ENCODE results near the gene CACNG8.
"Not testable (repeated sequence)": the region's sequence is repeated elsewhere in the genome, so short reads cannot be mapped to it uniquely, and the experiment has no call there.

CACNG8 gene

DNA sequence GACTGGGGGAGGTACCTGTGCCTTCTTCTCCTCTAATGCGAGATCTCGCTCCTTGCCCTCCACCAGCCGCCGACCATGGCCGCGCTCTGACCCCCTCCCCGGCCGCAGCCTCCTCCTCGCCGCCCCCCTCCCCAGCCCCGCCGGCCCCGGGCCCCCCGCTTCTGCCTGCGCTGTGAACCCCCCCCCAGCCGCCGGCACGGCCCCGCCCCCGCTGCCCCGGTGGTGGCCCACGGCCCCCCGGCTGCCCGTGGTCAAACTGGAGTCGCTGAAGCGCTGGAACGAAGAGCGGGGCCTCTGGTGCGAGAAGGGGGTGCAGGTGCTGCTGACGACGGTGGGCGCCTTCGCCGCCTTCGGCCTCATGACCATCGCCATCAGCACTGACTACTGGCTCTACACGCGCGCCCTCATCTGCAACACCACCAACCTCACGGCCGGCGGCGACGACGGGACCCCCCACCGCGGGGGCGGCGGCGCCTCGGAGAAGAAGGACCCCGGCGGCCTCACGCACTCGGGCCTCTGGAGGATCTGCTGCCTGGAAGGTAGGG, at the start of gene CACNG8:
Gene CACNG8 (plus strand): TSS at position 51 of the 545 bp plus-strand sequence.
- DNase-seq, result no peak
- in situ Hi-C loops (cut with HindIII; ENCODE audit: low pct_ligation_motif_present, low pct_unique_long_range_greater_than_20kb, low sequenced_read_pairs), result no loop called here

DNA sequence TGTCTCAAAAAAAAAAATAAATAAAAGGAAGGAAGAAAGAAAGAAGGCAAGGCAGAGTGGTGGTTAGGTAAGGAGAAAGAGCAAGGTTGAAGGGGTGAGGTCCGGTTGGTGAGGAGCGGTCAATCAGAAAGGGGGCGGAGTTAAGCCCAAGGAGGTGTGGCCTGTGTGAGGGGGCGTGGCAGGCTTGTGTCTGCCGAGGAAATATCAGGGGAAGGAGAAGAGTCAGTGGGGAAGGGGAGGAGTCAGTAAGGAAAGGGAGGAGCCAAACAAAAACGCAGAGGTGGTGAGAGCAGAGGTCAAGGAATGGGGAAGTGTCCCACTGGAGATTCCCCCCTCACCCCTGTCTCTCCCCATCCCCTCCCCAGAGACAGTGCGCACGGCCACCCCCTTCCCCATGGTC, 47.7 kb upstream of the CACNG8 start:
- in situ Hi-C loops (cut with HindIII; ENCODE audit: low pct_ligation_motif_present, low pct_unique_long_range_greater_than_20kb, low sequenced_read_pairs), result no loop called here
- DNase-seq, result no peak

DNA sequence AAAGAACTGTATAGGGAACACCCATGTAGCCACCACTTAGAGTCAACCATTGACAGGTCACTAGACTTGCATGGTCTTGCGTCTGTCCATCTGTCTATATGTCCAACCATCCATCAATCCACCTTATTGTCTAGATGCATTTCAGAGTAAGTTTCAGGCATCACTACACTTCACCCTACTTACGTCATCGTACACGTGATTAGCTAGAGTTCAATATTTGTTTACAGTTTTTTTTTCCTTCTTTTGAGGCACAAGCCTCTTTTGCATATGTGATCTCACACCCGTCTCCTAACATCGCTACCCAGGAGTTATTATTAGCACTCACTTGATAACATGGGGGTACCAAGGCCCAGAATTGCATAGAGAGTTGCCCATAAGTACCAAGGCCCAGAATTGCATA, 46.7 kb upstream of the CACNG8 start:
- in situ Hi-C loops (cut with HindIII; ENCODE audit: low pct_ligation_motif_present, low pct_unique_long_range_greater_than_20kb, low sequenced_read_pairs), result no loop called here
- no peak for DNase-seq

DNA sequence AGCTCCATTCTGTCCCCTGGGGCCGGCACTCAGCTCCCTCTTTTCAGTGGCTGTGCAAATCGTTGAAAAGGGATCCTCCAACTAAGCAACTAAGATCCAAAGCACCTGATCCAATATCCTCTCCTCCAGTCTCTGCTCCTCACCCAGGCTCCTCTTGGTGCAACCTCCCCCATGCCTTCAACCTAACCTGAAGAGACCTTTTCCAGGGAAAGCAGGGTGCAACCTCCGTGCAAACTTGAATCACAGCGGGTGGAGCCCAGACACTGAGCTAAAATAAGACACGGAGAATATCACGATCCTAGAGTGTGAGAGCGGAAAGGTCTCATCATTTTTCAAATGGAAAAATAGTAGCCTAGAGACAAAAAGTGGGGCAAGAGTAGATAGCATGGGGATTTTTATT, 45.4 kb upstream of the CACNG8 start:
- DNase-seq, result no peak
- in situ Hi-C loops (cut with HindIII; ENCODE audit: low pct_ligation_motif_present, low pct_unique_long_range_greater_than_20kb, low sequenced_read_pairs), result no loop called here

DNA sequence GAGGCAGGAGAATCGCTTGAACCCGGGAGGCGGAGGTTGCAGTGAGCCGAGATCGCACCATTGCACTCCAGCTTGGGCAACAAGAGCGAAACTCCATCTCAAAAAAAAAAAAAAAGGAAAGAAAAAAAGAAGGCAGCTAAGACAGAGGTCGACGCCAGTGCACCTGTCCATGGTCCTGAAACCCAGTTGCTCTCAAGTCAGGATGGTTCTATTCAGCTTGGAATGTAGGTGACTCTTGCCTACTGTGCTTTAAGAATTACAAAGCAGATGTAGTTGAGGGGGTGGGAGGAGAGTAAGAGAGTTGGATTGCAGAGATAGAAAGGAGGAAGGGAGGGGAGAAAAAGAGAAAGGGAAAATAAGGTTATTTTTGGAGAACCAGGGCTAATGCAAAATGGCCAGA, 35.0 kb upstream of the CACNG8 start:
- in situ Hi-C loops (cut with HindIII; ENCODE audit: low pct_ligation_motif_present, low pct_unique_long_range_greater_than_20kb, low sequenced_read_pairs), result loop anchor here (25.0 kb wide), 1 partner anchor 110 kb away; no protein-coding TSS in a partner anchor
- peak; percentile 38 for DNase-seq

DNA sequence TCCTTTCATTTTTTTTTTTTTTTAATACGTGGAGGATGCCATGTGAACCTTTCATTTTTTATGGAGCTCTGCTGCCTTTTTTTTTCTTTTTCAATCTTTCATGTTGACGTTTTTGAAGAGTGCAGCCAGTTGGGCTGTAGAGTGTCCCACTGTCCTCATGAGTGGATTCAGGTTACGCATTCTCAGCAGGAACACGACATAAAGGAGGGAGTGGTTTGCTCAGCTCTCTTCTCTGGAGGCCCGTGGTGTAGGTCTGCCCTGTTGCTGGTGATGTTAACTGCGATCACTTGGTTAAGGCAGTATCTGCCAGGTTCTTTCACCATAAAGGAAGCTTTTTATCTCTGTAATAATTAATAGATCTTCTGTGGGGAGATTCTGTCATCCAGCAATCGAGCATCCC, 26.7 kb upstream of the CACNG8 start:
- in situ Hi-C loops (cut with HindIII; ENCODE audit: low pct_ligation_motif_present, low pct_unique_long_range_greater_than_20kb, low sequenced_read_pairs), result loop anchor here (25.0 kb wide), 1 partner anchor 101 kb away; no protein-coding TSS in a partner anchor
- no peak for DNase-seq

DNA sequence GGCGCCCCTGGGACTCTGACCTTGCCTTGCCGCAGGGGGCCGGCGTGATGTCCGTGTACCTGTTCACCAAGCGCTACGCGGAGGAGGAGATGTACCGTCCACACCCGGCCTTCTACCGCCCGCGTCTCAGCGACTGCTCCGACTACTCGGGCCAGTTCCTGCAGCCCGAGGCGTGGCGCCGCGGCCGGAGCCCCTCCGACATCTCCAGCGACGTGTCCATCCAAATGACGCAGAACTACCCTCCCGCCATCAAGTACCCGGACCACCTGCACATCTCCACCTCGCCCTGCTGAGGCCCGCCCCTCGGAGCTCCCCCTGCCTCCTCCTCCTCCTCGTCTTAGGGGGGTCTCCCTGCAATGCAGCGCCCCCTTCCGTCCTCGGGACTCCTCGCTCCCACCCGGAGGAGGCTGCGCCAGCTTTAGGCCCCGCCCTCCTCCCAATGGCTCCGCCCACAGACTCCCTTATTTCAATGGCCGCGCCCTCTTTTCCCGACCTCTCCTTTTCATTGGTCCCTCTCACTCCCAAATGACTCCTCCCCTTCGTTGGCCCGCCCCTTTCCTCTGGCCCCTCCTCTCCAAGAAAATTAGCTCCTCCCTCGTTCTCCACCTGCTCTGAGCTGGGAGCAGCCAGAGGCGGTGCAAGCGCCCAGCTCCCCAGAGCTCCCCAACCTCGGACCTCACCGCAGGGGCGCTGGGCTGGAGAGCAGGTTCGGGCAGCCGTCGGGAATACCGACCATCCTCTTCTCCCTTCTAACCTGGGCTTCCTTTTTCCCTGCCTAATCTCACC, 20.5 kb upstream of the CACNG8 start:
- no peak for DNase-seq
- in situ Hi-C loops (cut with HindIII; ENCODE audit: low pct_ligation_motif_present, low pct_unique_long_range_greater_than_20kb, low sequenced_read_pairs), result loop anchor here (25.0 kb wide), 1 partner anchor 95 kb away; no protein-coding TSS in a partner anchor

DNA sequence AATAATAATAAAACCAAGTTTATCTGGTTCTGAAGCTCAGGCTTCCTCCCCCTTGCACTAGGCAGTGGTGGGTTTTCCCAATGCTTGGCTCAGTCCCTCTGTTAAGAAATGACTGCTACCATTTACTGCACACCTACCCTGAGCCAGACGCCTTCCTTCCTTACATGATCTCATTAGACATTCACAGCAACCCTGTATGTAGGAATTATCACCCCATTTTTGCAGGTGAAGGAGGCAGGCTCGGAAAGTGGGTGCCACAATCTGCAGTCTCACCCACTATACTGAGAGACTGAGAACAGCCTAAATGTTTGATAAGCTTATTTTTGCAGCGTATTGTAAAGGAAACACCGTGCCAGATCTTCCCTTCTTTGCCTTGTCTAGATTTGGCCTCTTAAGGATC, 18.3 kb upstream of the CACNG8 start:
- in situ Hi-C loops (cut with HindIII; ENCODE audit: low pct_ligation_motif_present, low pct_unique_long_range_greater_than_20kb, low sequenced_read_pairs), result loop anchor here (25.0 kb wide), 1 partner anchor 93 kb away; no protein-coding TSS in a partner anchor
- no peak for DNase-seq

DNA sequence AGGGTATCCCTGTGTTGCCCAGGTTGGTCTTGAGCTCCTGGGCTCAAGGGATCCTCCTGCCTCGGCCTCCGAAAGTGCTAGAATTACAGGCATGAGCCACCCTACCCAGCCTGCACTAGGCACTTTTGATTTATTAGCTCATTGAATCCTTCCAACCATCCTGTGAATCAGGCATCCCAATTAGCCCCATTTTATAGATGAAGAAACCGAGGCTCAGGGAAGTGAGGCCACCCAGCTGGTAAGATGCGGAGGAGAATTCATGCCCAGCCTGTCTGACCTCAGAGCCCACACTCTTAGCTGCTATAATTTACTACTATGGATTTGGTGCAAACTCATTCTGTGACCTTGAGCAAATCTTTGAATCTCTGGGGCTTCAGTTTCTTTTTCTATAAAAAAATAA, 17.8 kb upstream of the CACNG8 start:
- in situ Hi-C loops (cut with HindIII; ENCODE audit: low pct_ligation_motif_present, low pct_unique_long_range_greater_than_20kb, low sequenced_read_pairs), result loop anchor here (25.0 kb wide), 1 partner anchor 92 kb away; no protein-coding TSS in a partner anchor
- DNase-seq, result no peak

DNA sequence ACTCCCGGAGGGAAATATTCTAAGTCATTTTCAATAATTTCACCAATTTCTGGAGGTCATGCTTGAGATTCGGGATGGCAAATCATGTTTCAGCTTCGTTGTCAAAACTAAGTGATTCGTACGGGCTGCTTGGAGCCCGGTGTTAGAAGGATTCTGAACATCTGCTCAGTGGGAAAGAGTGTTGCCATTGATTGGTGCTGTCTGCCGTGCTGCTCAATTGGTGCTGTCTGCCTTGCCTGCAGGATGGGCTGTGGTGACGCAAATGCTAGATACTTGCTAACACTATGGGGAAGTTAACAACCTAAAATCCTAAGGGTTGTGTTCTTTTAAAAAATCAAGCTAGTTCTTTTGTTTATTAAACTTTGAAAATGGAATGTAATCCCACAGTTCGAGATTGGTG, 17.3 kb upstream of the CACNG8 start:
- in situ Hi-C loops (cut with HindIII; ENCODE audit: low pct_ligation_motif_present, low pct_unique_long_range_greater_than_20kb, low sequenced_read_pairs), result loop anchor here (25.0 kb wide), 1 partner anchor 92 kb away; no protein-coding TSS in a partner anchor

DNA sequence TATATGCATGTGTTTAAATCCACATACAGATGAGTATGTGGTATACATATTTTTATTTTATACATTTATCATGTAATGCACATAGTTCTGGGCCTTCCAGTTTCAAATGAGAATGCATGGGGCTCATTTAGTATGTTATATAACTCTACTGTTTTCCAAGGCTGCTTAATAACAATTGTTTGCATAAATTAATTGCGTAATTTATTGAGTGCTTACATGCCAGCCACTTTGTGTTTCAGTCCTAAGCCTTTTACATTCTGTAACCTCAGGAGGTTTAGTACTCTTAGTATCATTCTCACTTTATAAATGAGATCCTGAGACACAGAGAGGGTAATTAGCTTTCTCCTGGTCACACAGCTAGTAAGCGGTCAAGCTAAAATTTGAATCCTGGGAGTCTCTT, 16.7 kb upstream of the CACNG8 start:
- DNase-seq, result no peak
- in situ Hi-C loops (cut with HindIII; ENCODE audit: low pct_ligation_motif_present, low pct_unique_long_range_greater_than_20kb, low sequenced_read_pairs), result loop anchor here (25.0 kb wide), 1 partner anchor 91 kb away; no protein-coding TSS in a partner anchor

More for the DNA sequence above, 17.3 kb upstream of the CACNG8 start:
- no peak for DNase-seq

DNA sequence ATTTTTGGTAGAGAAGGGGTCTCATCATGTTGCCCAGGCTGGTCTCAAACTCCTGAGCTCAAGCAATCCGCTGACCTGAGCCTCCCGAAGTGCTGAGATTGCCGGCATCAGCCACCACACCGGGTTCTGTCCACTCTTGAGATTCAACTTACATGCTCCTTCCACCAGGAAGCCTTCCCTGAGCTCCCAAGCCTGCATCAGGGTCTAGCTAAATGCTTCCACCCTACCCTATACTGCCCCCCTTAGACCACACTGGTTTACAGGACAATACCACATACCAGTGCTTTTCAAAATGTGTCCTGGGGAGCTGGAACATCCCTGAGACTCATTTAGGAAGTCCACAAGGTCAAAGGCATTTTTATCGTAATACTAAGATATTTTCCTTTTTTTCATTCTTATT, 15.1 kb upstream of the CACNG8 start:
- in situ Hi-C loops (cut with HindIII; ENCODE audit: low pct_ligation_motif_present, low pct_unique_long_range_greater_than_20kb, low sequenced_read_pairs), result loop anchor here (25.0 kb wide), 1 partner anchor 90 kb away; no protein-coding TSS in a partner anchor
- no peak for DNase-seq

DNA sequence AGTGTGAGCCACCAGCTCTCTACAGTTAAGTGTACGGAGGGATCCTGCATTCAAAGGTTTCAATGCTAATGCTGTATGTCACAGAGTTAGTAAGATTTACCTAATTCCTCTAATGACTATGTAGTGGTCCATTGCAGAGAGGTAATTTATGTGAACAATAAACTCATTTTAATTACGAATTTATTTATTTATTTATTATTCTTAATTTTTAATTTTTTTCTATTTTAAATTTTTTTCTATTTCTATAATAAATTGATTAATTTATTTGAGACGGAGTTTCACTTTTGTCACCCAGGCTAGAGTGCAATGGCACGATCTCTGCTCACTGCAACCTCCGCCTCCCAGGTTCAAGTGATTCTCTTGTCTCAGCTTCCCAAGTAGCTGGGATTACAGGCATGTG, 14.1 kb upstream of the CACNG8 start:
- DNase-seq, result not testable (repeated sequence)
- in situ Hi-C loops (cut with HindIII; ENCODE audit: low pct_ligation_motif_present, low pct_unique_long_range_greater_than_20kb, low sequenced_read_pairs), result loop anchor here (25.0 kb wide), 1 partner anchor 89 kb away; no protein-coding TSS in a partner anchor

DNA sequence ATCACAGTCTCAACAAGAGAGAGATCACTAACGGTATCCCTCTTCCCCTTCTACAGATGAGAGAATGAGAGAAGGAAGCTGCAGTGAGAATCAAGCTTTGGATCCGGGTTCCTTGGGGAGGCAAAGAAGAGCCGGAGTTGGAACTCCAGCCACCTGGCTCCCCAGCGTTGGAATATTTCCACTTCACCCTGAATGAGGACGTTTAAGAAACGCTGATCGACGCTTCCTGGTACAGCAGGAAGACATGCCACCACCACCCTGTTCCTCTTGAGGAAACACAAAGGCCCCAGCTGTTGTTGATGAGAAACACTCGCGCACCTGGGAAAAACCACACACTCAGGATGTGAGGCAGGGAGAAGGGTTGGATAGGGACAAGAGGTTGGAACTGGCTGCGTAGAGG, 11.3 kb upstream of the CACNG8 start:
- DNase-seq, result no peak
- in situ Hi-C loops (cut with HindIII; ENCODE audit: low pct_ligation_motif_present, low pct_unique_long_range_greater_than_20kb, low sequenced_read_pairs), result no loop called here

DNA sequence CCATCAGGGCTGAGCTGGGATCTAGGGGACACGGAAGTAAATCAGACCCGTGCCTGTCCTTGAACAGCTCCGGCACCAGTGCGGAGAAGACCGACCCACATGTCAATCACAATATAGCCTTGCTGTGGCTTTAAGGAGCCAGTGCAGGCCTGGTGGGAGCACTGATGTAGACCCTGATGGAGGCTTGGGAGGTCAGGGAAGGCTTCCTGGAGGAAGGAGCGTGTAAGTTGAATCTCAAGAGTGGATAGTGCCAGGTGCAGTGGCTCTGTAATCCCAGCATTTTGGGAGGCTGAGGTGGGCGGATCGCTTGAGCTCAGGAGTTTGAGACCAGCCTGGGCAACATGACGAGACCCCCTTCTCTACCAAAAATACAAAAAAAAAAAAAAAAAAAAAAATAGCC, 10.8 kb upstream of the CACNG8 start:
- in situ Hi-C loops (cut with HindIII; ENCODE audit: low pct_ligation_motif_present, low pct_unique_long_range_greater_than_20kb, low sequenced_read_pairs), result no loop called here
- no peak for DNase-seq

DNA sequence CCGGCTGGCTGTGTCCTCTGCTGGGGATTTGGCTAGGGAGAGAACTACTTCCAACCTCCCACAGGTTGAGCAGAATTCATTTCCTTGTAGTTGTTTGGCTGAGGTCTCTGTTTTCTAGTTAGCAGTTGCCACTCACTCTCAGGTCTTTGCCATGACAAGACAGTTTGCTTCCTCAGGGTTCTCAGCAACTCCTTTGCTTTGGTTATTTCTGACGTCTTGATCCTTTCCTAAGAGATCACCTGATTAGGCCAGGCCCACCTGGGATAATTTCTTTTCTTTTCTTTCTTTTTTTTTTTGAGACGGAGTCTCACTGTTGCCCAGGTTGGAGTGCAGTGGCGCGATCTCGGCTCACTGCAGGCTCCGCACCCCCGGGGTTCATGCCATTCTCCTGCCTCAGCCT, 9.4 kb upstream of the CACNG8 start:
- in situ Hi-C loops (cut with HindIII; ENCODE audit: low pct_ligation_motif_present, low pct_unique_long_range_greater_than_20kb, low sequenced_read_pairs), result no loop called here
- DNase-seq, result no peak

DNA sequence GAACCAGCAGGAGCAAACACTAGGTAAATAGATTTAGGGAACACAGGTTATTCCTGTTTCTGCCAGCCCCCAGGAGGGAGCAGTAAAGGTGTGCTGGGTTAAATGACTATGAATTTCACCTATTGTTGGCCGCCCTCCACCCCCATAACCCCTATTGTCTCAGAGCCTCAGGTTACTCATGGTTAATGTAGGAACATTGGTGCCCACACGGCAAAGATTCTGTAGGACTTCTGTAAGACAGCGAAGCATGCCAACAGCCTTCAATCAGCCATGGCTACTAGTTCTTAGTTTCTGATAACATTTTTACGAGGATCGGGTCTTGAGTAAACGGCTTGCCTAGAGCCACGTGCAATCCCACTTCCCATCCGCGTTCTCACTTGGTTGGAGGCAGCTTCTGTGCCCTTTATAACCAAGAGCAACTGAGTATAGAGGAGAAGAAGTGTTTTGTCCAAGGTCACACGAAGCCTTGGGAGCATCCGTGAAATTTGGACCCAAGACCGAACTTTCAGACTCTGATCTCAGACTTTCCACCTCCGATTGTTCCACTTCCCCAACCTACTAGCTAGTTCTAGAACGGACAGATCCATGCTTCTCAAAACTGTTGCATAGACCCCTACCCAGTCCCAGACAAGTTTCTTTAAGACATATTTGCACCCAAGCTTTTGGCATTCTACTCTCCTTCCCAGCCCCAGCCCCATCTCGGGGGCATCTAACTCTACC, 5.1 kb upstream of the CACNG8 start:
- in situ Hi-C loops (cut with HindIII; ENCODE audit: low pct_ligation_motif_present, low pct_unique_long_range_greater_than_20kb, low sequenced_read_pairs), result no loop called here
- DNase-seq, result no peak

DNA sequence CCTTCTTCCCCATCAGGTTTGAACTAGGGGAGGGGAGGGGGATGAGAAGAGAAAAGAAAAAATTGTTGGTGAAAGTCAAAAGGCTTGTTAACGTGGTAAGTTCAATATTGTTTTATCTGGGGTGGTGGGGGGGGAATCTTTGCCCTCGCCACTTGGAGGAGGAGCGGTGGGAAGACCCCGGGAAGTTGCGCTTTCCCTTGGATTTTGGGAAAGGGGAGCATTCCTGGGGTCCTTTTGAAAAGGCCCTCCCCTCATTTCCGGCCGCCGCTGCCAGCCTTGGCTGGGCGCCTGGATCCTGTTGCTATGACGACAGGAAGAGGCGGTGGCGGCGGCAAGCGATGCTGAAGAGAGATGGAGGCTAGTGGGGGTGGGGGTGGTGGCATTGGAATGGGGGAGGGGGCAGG, 4.6 kb upstream of the CACNG8 start:
- in situ Hi-C loops (cut with HindIII; ENCODE audit: low pct_ligation_motif_present, low pct_unique_long_range_greater_than_20kb, low sequenced_read_pairs), result no loop called here
- no peak for DNase-seq
